GM12891 (cell line): ENCODE measurements around the gene TREX2.
A peak's percentile ranks its signal among the peaks of the same experiment; 100 is the strongest.

Experiments
- DNase-seq: peaks from one replicate; pipeline ENCODE4 v3.0.0; 2011; ENCODE audit warnings: low spot score; ENCODE audit not compliant: insufficient read length
- FAIRE-seq: peaks from 2 replicates; lab custom pipeline; 2011; peaks lifted over from hg19 to GRCh38; lab: Jason Lieb, UNC
- PAX5 ChIP-seq: IDR thresholded peaks from 2 replicates; pipeline ENCODE4 v1.6.1; 2011; ENCODE audit warnings: low read length, moderate library complexity, mild to moderate bottlenecking; ENCODE audit not compliant: insufficient read depth, severe bottlenecking
- POLR2A ChIP-seq: IDR thresholded peaks from 2 replicates; pipeline ENCODE4 v1.6.1; 2011; ENCODE audit warnings: low read depth, low read length, control low read depth
- POLR2AphosphoS5 ChIP-seq: IDR thresholded peaks from 2 replicates; pipeline ENCODE4 v1.6.1; 2011; ENCODE audit warnings: low read depth, low read length, control low read depth
- POU2F2 ChIP-seq: IDR thresholded peaks from 2 replicates; pipeline ENCODE4 v1.6.1; 2011; ENCODE audit warnings: low read depth, mild to moderate bottlenecking, control low read depth, low read length, moderate library complexity
- SPI1 ChIP-seq: IDR thresholded peaks from 2 replicates; pipeline ENCODE4 v1.6.1; 2011; ENCODE audit warnings: low read depth, low read length, control low read depth
- TAF1 ChIP-seq: IDR thresholded peaks from 2 replicates; pipeline ENCODE4 v1.6.1; 2011; ENCODE audit warnings: low read depth, low read length, control low read depth

Gene TREX2

GRCh38 chrX:153441981-153442380, 3.9 kb downstream of the TREX2 start:
- FAIRE-seq = no peak
- TF ChIP-seq POU2F2 = no peak
- TF ChIP-seq PAX5 = no peak
- no peak for TF ChIP-seq POLR2A
- TF ChIP-seq TAF1 = no peak
- TF ChIP-seq POLR2AphosphoS5 = no peak
- DNase-seq = no peak

- no peak for FAIRE-seq
- DNase-seq = no peak
- no peak for TF ChIP-seq POLR2AphosphoS5
- no peak for TF ChIP-seq PAX5
- TF ChIP-seq POU2F2 = no peak
- no peak for TF ChIP-seq SPI1
Measured at GRCh38 chrX:153441296-153441695, 4.6 kb downstream of the TREX2 start.

GRCh38 chrX:153440556-153441135, 5.2 kb downstream of the TREX2 start:
- no peak for TF ChIP-seq POU2F2
- DNase-seq = no peak
- FAIRE-seq = no peak

GRCh38 chrX:153439977-153440376, 5.9 kb downstream of the TREX2 start:
- no peak for TF ChIP-seq SPI1
- TF ChIP-seq TAF1 = no peak
- no peak for TF ChIP-seq PAX5
- TF ChIP-seq POLR2A = no peak
- no peak for DNase-seq
- peak; percentile 41 for FAIRE-seq

- no peak for TF ChIP-seq POU2F2
- TF ChIP-seq TAF1 = no peak
- no peak for TF ChIP-seq POLR2A
- TF ChIP-seq POLR2AphosphoS5 = no peak
- no peak for TF ChIP-seq PAX5
- no peak for TF ChIP-seq SPI1
- peak; percentile 86 for FAIRE-seq
- no peak for DNase-seq
Measured at GRCh38 chrX:153438532-153438931, 7.3 kb downstream of the TREX2 start.

GRCh38 chrX:153435845-153436244, 10.0 kb downstream of the TREX2 start:
- no peak for FAIRE-seq
- no peak for TF ChIP-seq PAX5
- no peak for TF ChIP-seq POU2F2

GRCh38 chrX:153434801-153435200, 11.1 kb downstream of the TREX2 start:
- FAIRE-seq = no peak

More at GRCh38 chrX:153435845-153436244, 10.0 kb downstream of the TREX2 start:
- no peak for DNase-seq

GRCh38 chrX:153433781-153434285, 12.0 kb downstream of the TREX2 start:
- DNase-seq = no peak
- no peak for TF ChIP-seq PAX5
- TF ChIP-seq SPI1 = no peak
- TF ChIP-seq TAF1 = no peak
- TF ChIP-seq POLR2A = no peak
- TF ChIP-seq POLR2AphosphoS5 = no peak
- no peak for TF ChIP-seq POU2F2
- no peak for FAIRE-seq

More at GRCh38 chrX:153434801-153435200, 11.1 kb downstream of the TREX2 start:
- DNase-seq = no peak
- TF ChIP-seq SPI1 (no peak), PAX5 (no peak)

GRCh38 chrX:153433161-153433680, 12.6 kb downstream of the TREX2 start:
- TF ChIP-seq SPI1 = no peak
- TF ChIP-seq POLR2AphosphoS5 = no peak
- no peak for TF ChIP-seq POU2F2
- TF ChIP-seq PAX5 = no peak
- no peak for TF ChIP-seq TAF1
- TF ChIP-seq POLR2A = no peak
- no peak for FAIRE-seq
- no peak for DNase-seq

GRCh38 chrX:153430796-153431195, 15.1 kb downstream of the TREX2 start:
- DNase-seq (no peak), FAIRE-seq (no peak)
- TF ChIP-seq POLR2AphosphoS5 (no peak), SPI1 (no peak), POLR2A (no peak), TAF1 (no peak), PAX5 (no peak), POU2F2 (no peak)

GRCh38 chrX:153426204-153426603, 19.7 kb downstream of the TREX2 start:
- FAIRE-seq (no peak), DNase-seq (no peak)
- TF ChIP-seq POU2F2 (no peak), POLR2A (no peak), SPI1 (no peak), PAX5 (no peak), TAF1 (no peak), POLR2AphosphoS5 (no peak)

- DNase-seq (no peak), FAIRE-seq (no peak)
- TF ChIP-seq POU2F2 (no peak), POLR2A (no peak), SPI1 (no peak), PAX5 (no peak), POLR2AphosphoS5 (no peak), TAF1 (no peak)
Measured at GRCh38 chrX:153423652-153424051, 22.2 kb downstream of the TREX2 start.
